Subcutaneous adipose tissue (tissue), 4 donors: ENCODE measurements around the gene CTAGE6. TPM values are rescaled to one million over a fixed set of nuclear protein-coding genes. Genes with fewer than 3 reads are reported as not detected.
"Not testable (repeated sequence)": the region's sequence is repeated elsewhere in the genome, so short reads cannot be mapped to it uniquely, and the experiment has no call there.

Experiments used
- CTCF ChIP-seq: fragments of 450-650 bp; IDR thresholded peaks from one replicate; pipeline ENCODE4 v1.5.1; 2016; ENCODE audit warnings: low read depth, mild to moderate bottlenecking, control low read depth, antibody characterized with exemption, moderate library complexity
- small RNA-seq: library from RNA; depleted of rRNA; stranded (forward); fragments of <200 nt; gene quantifications from one replicate; pipeline ENCODE3, GENCODE V24; 2016
- total RNA-seq, 4 donors: library from RNA; depleted of rRNA; stranded (reverse); fragments of >200 nt; gene quantifications; one replicate each; pipeline ENCODE4 v1.1.0, GENCODE V29; 2016

Gene CTAGE6
- 1 to 10 TPM in 3 of 4 donors, not detected in 1; 1.0 to 2.0 (median 1.5) TPM for total RNA-seq

GRCh38 chr7:143757596-143757995 lies at the start of gene CTAGE6:
TSS of gene CTAGE6 (minus strand) at chr7:143757696. CDS start at chr7:143757658, 38 bp downstream.
- TF ChIP-seq CTCF, result not testable (repeated sequence)

GRCh38 chr7:143735962-143736361 lies 21.5 kb downstream of the CTAGE6 start:
- TF ChIP-seq CTCF, result no peak

- TF ChIP-seq CTCF, result no peak
Measured at GRCh38 chr7:143733876-143734275, 23.6 kb downstream of the CTAGE6 start.

GRCh38 chr7:143728333-143728862 lies 29.1 kb downstream of the CTAGE6 start:
- no peak for TF ChIP-seq CTCF

Small RNA genes within 50 kb of the gene (small RNA-seq; reads per million reads assigned to genes)
- gene RNU6-267P, result not detected

Other genes with a start within 250 kb of the CTAGE6 start
- 1 to 10 TPM in 2 of 4 donors, not detected in 2; 1.3 to 1.5 TPM for gene CTAGE15, start 185.9 kb downstream of the CTAGE6 start, total RNA-seq
- 1 to 10 TPM in 3 of 4 donors, under 1 TPM in 1; 0.98 to 4.0 (median 2.4) TPM for gene TCAF2, start 136.7 kb downstream of the CTAGE6 start, total RNA-seq
- 10 to 100 TPM; 30.0 to 59.5 (median 39.5) TPM for gene TCAF1, start 144.5 kb upstream of the CTAGE6 start, total RNA-seq
- not detected for gene OR2F2, start 177.5 kb upstream of the CTAGE6 start, total RNA-seq
- gene OR2F1, start 197.1 kb upstream of the CTAGE6 start, total RNA-seq, result not detected
- gene OR6B1, start 242.6 kb upstream of the CTAGE6 start, total RNA-seq, result not detected